Pancreas (tissue), 10 donors: ENCODE measurements around the gene ZXDC. TPM values are rescaled to one million over a fixed set of nuclear protein-coding genes. Genes with fewer than 3 reads are reported as not detected.

Experiments used
- ATAC-seq, 4 donors: fragments of 200-7000 bp; cut with Tn5 transposase; one replicate each; pipeline versions ENCODE4 v1.8.0 to v1.9.1; 2020; ENCODE audit warnings: mild to moderate bottlenecking in 4 of 4, moderate library complexity in 4 of 4
- DNase-seq, 6 donors: peaks; one replicate each; pipeline ENCODE4 v3.0.0-alpha.2; 2020
- FAIRE-seq: peaks from 2 replicates; lab custom pipeline; 2012; peaks lifted over from hg19 to GRCh38; lab: Jason Lieb, UNC
- H3K27ac ChIP-seq, 4 donors: fragments of 200-600 bp; sonication (generic); 1 replicate in 3 of 4; 2 replicates in 1 of 4; pipeline versions ENCODE4 v1.5.0 to v1.8.0; 2020
- H3K27me3 ChIP-seq, 4 donors: fragments of 200-600 bp; one replicate each; pipeline ENCODE4 v1.8.0; 2021
- H3K36me3 ChIP-seq, 3 donors: fragments of 200-600 bp; sonication (generic) in 1 of 3; one replicate each; pipeline versions ENCODE4 v1.5.0 to v1.8.0; 2020 to 2021
- H3K4me1 ChIP-seq, 3 donors: fragments of 200-600 bp; one replicate each; pipeline ENCODE4 v1.8.0; 2021
- H3K4me3 ChIP-seq, 4 donors: fragments of 200-600 bp; sonication (generic) in 2 of 4; one replicate each; pipeline versions ENCODE4 v1.5.0 to v1.8.0; 2020 to 2021
- H3K9me3 ChIP-seq, 4 donors: fragments of 200-600 bp; one replicate each; pipeline ENCODE4 v1.8.0; 2021
- CTCF ChIP-seq, 4 donors: fragments of 200-600 bp; sonication (generic) in 3 of 4; IDR thresholded peaks; one replicate each; pipeline versions ENCODE4 v1.5.0 to v1.8.0; 2021; ENCODE audit warnings: antibody characterized with exemption in 4 of 4
- WGBS, 2 donors: extraction: QIAGEN DNeasy Blood & Tissue Kit; methylation state at CpG; one replicate each; pipeline ENCODE4 v1.1.7; 2013; 5-methylcytosine and 5-hydroxymethylcytosine counted together
- intact Hi-C, 3 donors: fragments of 100-400 bp; cut with DNase I; formaldehyde crosslinking; loops; one replicate each; pipeline versions ENCODE4 v1.11.1 to v1.14.2; 2022
- polyA plus RNA-seq, 2 donors: library from polyadenylated mRNA; stranded (reverse); fragments of 200-250 nt; gene quantifications; one replicate each; pipeline ENCODE4 v1.2.3, GENCODE V29; 2013
- total RNA-seq, 6 donors: library from RNA; stranded (reverse); fragmentation: NEBNext Ultra II Directional in 4 of 6; extraction: Animal tissue kit (Norgen Biotek cat#: 25700) in 4 of 6; gene quantifications; one replicate each; pipeline versions ENCODE4 v1.2.1 to v1.2.4, GENCODE V29; 2021 to 2023
- donor health status: healthy with polysubstance abuse.
- donor health status: DM: no; HTN: no; CAD: no; lungs with moderate emphysema.
- donor health status: DM: no; HTN: no; CAD: no.
- donor health status: control.
- donor health status: control.
- donor health status: Bipolar disorder and iron deficiency.
- donor health status: DM: yes; HTN: yes; CAD: no.
- donor health status: DM: no; HTN: no; CAD: no.
- donor health status: DM: no; HTN: no; CAD: no.
- donor health status: DM: yes; HTN: yes; CAD: no.

The ZXDC gene
- total and polyA plus RNA-seq, 8 donors: 19.4 to 26.1 (median 20.9) TPM

- no peaks in the 10 kb centered on the region for H3K27me3 ChIP-seq
- no peak overlapping the region for H3K27ac ChIP-seq
- no peak for TF ChIP-seq CTCF (IDR thresholded peaks at IDR 0.05)
- H3K9me3 ChIP-seq: no peaks in the 10 kb centered on the region
- ATAC-seq (no peak), DNase-seq (peak in 2 of 6 donors; percentile 5 to 6), FAIRE-seq (no peak)
- no peak overlapping the region for H3K4me3 ChIP-seq
- intact Hi-C loops: no loop called here
- WGBS, 2 donors: 90 to 95% methylated on average over 14 of the region's 14 CpGs
- H3K36me3 ChIP-seq: peaks cover 0 to 33% (median 4%) of the 10 kb centered on the region in 3 donors
- H3K4me1 ChIP-seq: no peaks in the 10 kb centered on the region
These were observed 40.0 kb downstream of the ZXDC start for GRCh38 chr3:126435456-126436315.

GRCh38 chr3:126434931-126435411, 40.7 kb downstream of the ZXDC start:
- Histone ChIP-seq H3K9me3 (no peaks in the 10 kb centered on the region), H3K4me1 (no peaks in the 10 kb centered on the region), H3K36me3 (peaks cover 0 to 33% (median 4%) of the 10 kb centered on the region in 3 donors), H3K27ac (no peak overlapping the region), H3K27me3 (no peaks in the 10 kb centered on the region), H3K4me3 (no peak overlapping the region)
- TF ChIP-seq CTCF (IDR thresholded peaks at IDR 0.05): no peak
- ATAC-seq (no peak), FAIRE-seq (no peak), DNase-seq (peak in 2 of 6 donors; percentile 6)
- WGBS, 2 donors: 90 to 94% methylated on average over 8 of the region's 8 CpGs
- intact Hi-C loops: no loop called here

- DNase-seq (peak in 1 of 6 donors; percentile 44), ATAC-seq (no peak), FAIRE-seq (no peak)
- H3K4me1 ChIP-seq: no peaks in the 10 kb centered on the region
- no peaks in the 10 kb centered on the region for H3K27me3 ChIP-seq
- H3K4me3 ChIP-seq: no peak overlapping the region
- TF ChIP-seq CTCF (IDR thresholded peaks at IDR 0.05): no peak
- H3K27ac ChIP-seq: no peak overlapping the region
- peaks cover 0 to 30% (median 4%) of the 10 kb centered on the region in 3 donors for H3K36me3 ChIP-seq
- intact Hi-C loops: no loop called here
- WGBS, 2 donors: 91 to 97% methylated on average over 6 of the region's 6 CpGs
- H3K9me3 ChIP-seq: no peaks in the 10 kb centered on the region
These were observed 41.5 kb downstream of the ZXDC start for GRCh38 chr3:126434264-126434590.

GRCh38 chr3:126433496-126434263, 42.0 kb downstream of the ZXDC start:
- peak in 2 of 6 donors; percentile 8 to 64 for DNase-seq
- H3K4me1 ChIP-seq: no peaks in the 10 kb centered on the region
- no peak for TF ChIP-seq CTCF (IDR thresholded peaks at IDR 0.05)
- no peak overlapping the region for H3K27ac ChIP-seq
- no peak overlapping the region for H3K4me3 ChIP-seq
- H3K36me3 ChIP-seq: peaks cover 0 to 25% (median 2%) of the 10 kb centered on the region in 3 donors
- FAIRE-seq: no peak
- intact Hi-C loops: no loop called here
- peak in 1 of 4 donors; percentile 30 for ATAC-seq
- 89 to 98% methylated on average over 12 to 13 of the region's 13 CpGs for WGBS, 2 donors
- H3K9me3 ChIP-seq: no peaks in the 10 kb centered on the region
- no peaks in the 10 kb centered on the region for H3K27me3 ChIP-seq
